Gastrocnemius medialis (tissue), 4 donors: ENCODE data around the gene TVP23C.
"Not testable (repeated sequence)": the region's sequence is repeated elsewhere in the genome, so short reads cannot be mapped to it uniquely, and the experiment has no call there.

Experiments used
- CTCF ChIP-seq, 5 experiments: fragments of 450-650 bp in 3 of 5; fragments of 200-600 bp in 2 of 5; sonication (generic) in 2 of 5; IDR thresholded peaks in 4 of 5; conservative IDR thresholded peaks in 1 of 5; 1 replicate in 4 of 5; 2 replicates in 1 of 5; pipeline ENCODE4 v1.5.1; 2016 to 2019; ENCODE audit warnings: antibody characterized with exemption in 5 of 5, mild to moderate bottlenecking in 3 of 5, moderate library complexity in 3 of 5
- POLR2A ChIP-seq, 2 donors: fragments of 450-650 bp; IDR thresholded peaks; one replicate each; pipeline ENCODE4 v1.6.1; 2017; ENCODE audit warnings: antibody characterized with exemption in 2 of 2, mild to moderate bottlenecking in 2 of 2, moderate library complexity in 2 of 2

GRCh38 chr17:15562613-15563374, 489 bp downstream of the TVP23C start:
- not testable (repeated sequence) for TF ChIP-seq CTCF (IDR thresholded peaks at IDR 0.05 in 4 of 5, conservative IDR thresholded peaks at IDR 0.05 in 1 of 5); POLR2A (IDR thresholded peaks at IDR 0.05)
